SK-N-SH (cell line): ENCODE measurements around the gene TIGD3. TPM values are rescaled to one million over a fixed set of nuclear protein-coding genes. Genes with fewer than 3 reads are reported as not detected.

Source experiments
- CTCF ChIA-PET: fragments of 300-600, 350-600 bp; formaldehyde crosslinking; extraction: SDS; loops from one replicate; lab custom pipeline; 2021; lab: Yijun Ruan, JAX
- POLR2A ChIA-PET: fragments of 350-600 bp; sonication (Branson Sonifier 250); formaldehyde crosslinking; extraction: SDS; loops from one replicate; lab custom pipeline; 2020; ENCODE audit warnings: antibody characterized with exemption, inconsistent platforms; lab: Yijun Ruan, JAX
- DNase-seq: peaks from one replicate; pipeline ENCODE4 v3.0.0; 2012
- H2AFZ ChIP-seq: fragments of 200-600 bp; sonication (generic); 2 replicates; pipeline ENCODE4 v1.8.1; 2016; ENCODE audit warnings: antibody characterized with exemption, mild to moderate bottlenecking, low read depth
- H3F3A ChIP-seq: fragments of 200-600 bp; sonication (generic); replicated peaks from 2 replicates; pipeline ENCODE3; 2016; ENCODE audit warnings: antibody characterized with exemption, mild to moderate bottlenecking; ENCODE audit not compliant: insufficient read depth
- H3K27ac ChIP-seq, 2 experiments: fragments of 200-500 bp in 1 of 2; fragments of 200-600 bp in 1 of 2; sonication (Bioruptor generic) in 1 of 2; sonication (generic), shearing (Covaris generic) in 1 of 2; 2 replicates each; pipeline versions ENCODE4 v1.5.1 to v1.6.1; 2014 to 2016; ENCODE audit warnings: low read depth in 2 of 2, inconsistent platforms in 1 of 2, low read length in 1 of 2, mild to moderate bottlenecking in 1 of 2, mixed read lengths in 1 of 2
- H3K27me3 ChIP-seq: fragments of 200-600 bp; sonication (generic), shearing (Covaris generic); 2 replicates; pipeline ENCODE4 v1.6.1; 2016; ENCODE audit warnings: mixed run types; ENCODE audit not compliant: insufficient read depth
- H3K36me3 ChIP-seq, 2 experiments: fragments of 200-500 bp in 1 of 2; fragments of 200-600 bp in 1 of 2; sonication (Bioruptor generic) in 1 of 2; sonication (generic) in 1 of 2; replicated peaks in 1 of 2; 2 replicates each; pipeline versions ENCODE3 to v1.5.1; 2014 to 2016; ENCODE audit warnings: low read length in 1 of 2, mild to moderate bottlenecking in 1 of 2; ENCODE audit not compliant: insufficient read depth in 2 of 2, control insufficient read depth in 1 of 2
- H3K4me1 ChIP-seq, 2 experiments: fragments of 200-500 bp in 1 of 2; fragments of 200-600 bp in 1 of 2; sonication (Bioruptor generic) in 1 of 2; sonication (generic), shearing (Covaris generic) in 1 of 2; 2 replicates each; pipeline versions ENCODE4 v1.5.1 to v1.6.1; 2014 to 2016; ENCODE audit warnings: low read depth in 1 of 2, low read length in 1 of 2, mixed run types in 1 of 2; ENCODE audit not compliant: insufficient read depth in 2 of 2, control insufficient read depth in 1 of 2
- H3K4me2 ChIP-seq: fragments of 200-600 bp; sonication (generic), shearing (Covaris generic); 2 replicates; pipeline ENCODE4 v1.6.1; 2017; ENCODE audit warnings: mixed run types
- H3K4me3 ChIP-seq, 2 experiments: fragments of 200-500 bp in 1 of 2; fragments of 200-600 bp in 1 of 2; sonication (Bioruptor generic) in 1 of 2; sonication (generic), shearing (Covaris generic) in 1 of 2; 2 replicates each; pipeline versions ENCODE4 v1.5.1 to v1.8.1; 2014 to 2016; ENCODE audit warnings: low read depth in 2 of 2, inconsistent platforms in 1 of 2, low read length in 1 of 2, mild to moderate bottlenecking in 1 of 2, mixed read lengths in 1 of 2, moderate library complexity in 1 of 2
- H3K79me2 ChIP-seq: fragments of 200-600 bp; sonication (generic); 2 replicates; pipeline ENCODE4 v1.8.1; 2017; ENCODE audit warnings: mild to moderate bottlenecking; ENCODE audit not compliant: insufficient read depth
- H3K9ac ChIP-seq: fragments of 200-600 bp; sonication (generic); 2 replicates; pipeline ENCODE4 v1.6.1; 2017; ENCODE audit warnings: mixed run types
- H3K9me2 ChIP-seq: fragments of 200-600 bp; sonication (generic); 2 replicates; pipeline ENCODE4 v1.6.1; 2017; ENCODE audit warnings: mixed run types
- H3K9me3 ChIP-seq: fragments of 200-600 bp; sonication (generic); 2 replicates; pipeline ENCODE4 v1.6.1; 2017; ENCODE audit warnings: mixed run types, mild to moderate bottlenecking, moderate library complexity
- H4K20me1 ChIP-seq: fragments of 200-600 bp; sonication (generic); 2 replicates; pipeline ENCODE4 v1.6.1; 2017; ENCODE audit warnings: mild to moderate bottlenecking, mixed run types; ENCODE audit not compliant: insufficient read depth
- EP300 ChIP-seq, 2 experiments: IDR thresholded peaks; 2 replicates each; pipeline versions ENCODE4 v1.4.0 to v1.6.1; 2012; ENCODE audit warnings: borderline replicate concordance in 1 of 2, low read depth in 1 of 2, low read length in 1 of 2
- FOSL2 ChIP-seq: IDR thresholded peaks from 2 replicates; pipeline ENCODE4 v1.4.0; 2012; ENCODE audit warnings: low read depth, mild to moderate bottlenecking, moderate library complexity, borderline replicate concordance
- JUND ChIP-seq: IDR thresholded peaks from 2 replicates; pipeline ENCODE4 v1.4.0; 2012
- MXI1 ChIP-seq: IDR thresholded peaks from 2 replicates; pipeline ENCODE4 v1.6.1; 2012; ENCODE audit warnings: mild to moderate bottlenecking, low read depth, low read length, improper control_type of control experiment
- RXRA ChIP-seq: IDR thresholded peaks from 2 replicates; pipeline ENCODE4 v1.4.0; 2012; ENCODE audit warnings: low read depth, mild to moderate bottlenecking, borderline replicate concordance
- TCF12 ChIP-seq: IDR thresholded peaks from 2 replicates; pipeline ENCODE4 v1.4.0; 2012
- WGBS: methylation state at CpG from one replicate; pipeline ENCODE4 v1.1.6; 2017; ENCODE audit warnings: low lambda C conversion rate; 5-methylcytosine and 5-hydroxymethylcytosine counted together
- polyA plus RNA-seq, 3 experiments: library from polyadenylated mRNA; depleted of rRNA; stranded (reverse); fragments of >200 nt; gene quantifications; 2 replicates each; pipeline ENCODE4 v1.2.3, GENCODE V29; 2012
- TF ChIP-seq, protein P1 (sequence below): IDR thresholded peaks from 2 replicates; pipeline ENCODE4 v1.4.0; 2012; ENCODE audit warnings: low read depth, borderline replicate concordance
- TF ChIP-seq, protein P2 (sequence below): fragments of 200-600 bp; sonication (generic); IDR thresholded peaks from 2 replicates; pipeline ENCODE4 v1.6.1; 2017; ENCODE audit warnings: antibody characterized with exemption, mild to moderate bottlenecking, moderate library complexity

TIGD3 gene
- polyA plus RNA-seq, 1 of the 3 experiments (the other 2 are of a cell fraction), result 0.41 TPM

DNA sequence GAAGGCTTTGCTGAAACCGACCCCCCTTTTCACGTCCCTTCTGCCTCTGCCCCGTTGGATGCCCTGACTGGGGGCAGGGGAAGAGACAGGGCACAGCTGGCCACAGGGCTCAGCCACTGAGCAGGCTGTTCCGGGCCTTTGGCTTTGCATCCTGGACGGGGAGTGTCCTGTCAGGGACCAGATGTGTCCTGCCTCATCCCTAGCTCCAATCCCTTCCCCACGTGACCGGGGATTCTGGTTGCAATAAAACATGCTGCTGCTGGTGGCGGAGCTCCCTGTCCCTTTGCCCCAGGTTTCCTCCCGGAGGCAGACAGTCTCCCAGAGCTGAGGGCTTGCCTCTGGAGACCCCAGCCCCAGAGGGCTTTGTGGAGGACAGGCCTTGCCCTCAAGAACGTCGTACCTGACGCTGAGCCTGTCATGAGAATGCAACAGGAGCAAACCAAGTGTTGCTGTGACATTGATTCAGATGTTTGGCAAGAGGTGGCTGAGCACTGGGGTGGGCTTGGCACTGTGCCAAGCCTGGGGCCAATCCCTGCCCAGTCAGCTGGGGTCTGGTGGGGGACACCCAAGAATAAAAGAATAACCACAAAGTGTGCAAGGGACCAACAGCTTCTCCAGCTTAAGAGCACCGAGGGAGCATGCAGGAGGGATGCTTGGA lies 32.6 kb upstream of the TIGD3 start (continued):
- TF ChIP-seq, protein P1, sequence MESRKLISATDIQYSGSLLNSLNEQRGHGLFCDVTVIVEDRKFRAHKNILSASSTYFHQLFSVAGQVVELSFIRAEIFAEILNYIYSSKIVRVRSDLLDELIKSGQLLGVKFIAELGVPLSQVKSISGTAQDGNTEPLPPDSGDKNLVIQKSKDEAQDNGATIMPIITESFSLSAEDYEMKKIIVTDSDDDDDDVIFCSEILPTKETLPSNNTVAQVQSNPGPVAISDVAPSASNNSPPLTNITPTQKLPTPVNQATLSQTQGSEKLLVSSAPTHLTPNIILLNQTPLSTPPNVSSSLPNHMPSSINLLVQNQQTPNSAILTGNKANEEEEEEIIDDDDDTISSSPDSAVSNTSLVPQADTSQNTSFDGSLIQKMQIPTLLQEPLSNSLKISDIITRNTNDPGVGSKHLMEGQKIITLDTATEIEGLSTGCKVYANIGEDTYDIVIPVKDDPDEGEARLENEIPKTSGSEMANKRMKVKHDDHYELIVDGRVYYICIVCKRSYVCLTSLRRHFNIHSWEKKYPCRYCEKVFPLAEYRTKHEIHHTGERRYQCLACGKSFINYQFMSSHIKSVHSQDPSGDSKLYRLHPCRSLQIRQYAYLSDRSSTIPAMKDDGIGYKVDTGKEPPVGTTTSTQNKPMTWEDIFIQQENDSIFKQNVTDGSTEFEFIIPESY, result no peak

DNA sequence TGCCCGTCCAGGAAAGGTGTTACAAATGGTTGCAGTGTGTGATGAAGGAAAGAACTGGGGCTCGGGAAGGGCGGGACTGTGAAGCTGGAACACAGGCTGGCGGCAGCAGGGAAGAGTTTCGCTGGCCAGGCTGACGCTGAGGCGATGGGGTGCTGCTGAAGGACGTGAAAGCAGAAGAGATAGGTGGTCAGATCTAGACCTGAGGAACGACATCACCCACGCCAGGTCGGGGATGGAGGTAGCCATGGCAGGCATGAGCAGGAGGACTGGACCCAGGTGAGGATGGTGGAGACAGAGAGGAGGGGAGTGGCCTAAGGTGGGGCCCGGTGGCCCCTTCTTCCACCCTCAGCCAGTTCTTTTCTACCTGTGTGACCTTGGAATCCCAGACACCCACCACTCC lies 30.7 kb upstream of the TIGD3 start:
- no peak overlapping the region for H2AFZ ChIP-seq
- peaks cover 7% of the 10 kb centered on the region for H3F3A ChIP-seq
- H3K27me3 ChIP-seq, result no peaks in the 10 kb centered on the region
- POLR2A ChIA-PET, result interaction anchor here (0.8 kb wide), 1 partner anchor 13 kb away, joined by 4 read pairs; no protein-coding TSS in a partner anchor
- CTCF ChIA-PET, result interaction anchor here (10.4 to 24.1 kb wide), 2 partner anchors 9 to 42 kb away, joined by 271 to 1118 read pairs; partner anchors contain the start of gene CDC42EP2
- H3K36me3 ChIP-seq, result peaks cover 3 to 18% of the 10 kb centered on the region in 2 experiments
- H3K4me1 ChIP-seq, result peaks cover 0 to 10% of the 10 kb centered on the region in 2 experiments; a peak in 1 of 4 replicates
- H3K9me3 ChIP-seq, result no peaks in the 10 kb centered on the region
- no peak overlapping the region for H3K4me3 ChIP-seq
- WGBS, result 96% methylated on average over 11 of the region's 12 CpGs
- H3K9me2 ChIP-seq, result no peaks in the 10 kb centered on the region
- H3K27ac ChIP-seq, result no peak overlapping the region
- H3K79me2 ChIP-seq, result peaks cover 26% of the 10 kb centered on the region
- H3K4me2 ChIP-seq, result no peak overlapping the region
- H4K20me1 ChIP-seq, result peaks cover 19% of the 10 kb centered on the region; the same call in 1 of the 2 replicates
- TF ChIP-seq RXRA, result no peak
- no peak overlapping the region for H3K9ac ChIP-seq
- no peak for DNase-seq

- Histone ChIP-seq H3K9me3 (no peaks in the 10 kb centered on the region), H2AFZ (no peak overlapping the region), H4K20me1 (peaks cover 4% of the 10 kb centered on the region; the same call in 1 of the 2 replicates), H3F3A (peaks cover 13% of the 10 kb centered on the region), H3K9ac (no peak overlapping the region), H3K36me3 (peaks cover 3 to 18% of the 10 kb centered on the region in 2 experiments), H3K4me1 (peaks cover 3 to 10% of the 10 kb centered on the region in 2 experiments; a peak in 2 of 4 replicates), H3K4me3 (no peak overlapping the region), H3K27ac (no peak overlapping the region), H3K9me2 (no peaks in the 10 kb centered on the region), H3K79me2 (peaks cover 10% of the 10 kb centered on the region; the same call in 1 of the 2 replicates), H3K27me3 (no peaks in the 10 kb centered on the region), H3K4me2 (no peak overlapping the region)
- 87% methylated on average over 4 of the region's 4 CpGs for WGBS
- CTCF ChIA-PET, result interaction anchor here (1.9 to 24.1 kb wide), 3 partner anchors 11 to 43 kb away, joined by 5 to 1118 read pairs (median 271); partner anchors contain the start of gene CDC42EP2
- POLR2A ChIA-PET, result no interaction called here
- no peak for DNase-seq
- TF ChIP-seq JUND (no peak), TCF12 (no peak), MXI1 (no peak), FOSL2 (no peak), EP300 (IDR thresholded peaks at IDR 0.05; ENCODE audit: borderline replicate concordance in 1 of 2, low read depth in 1 of 2, low read length in 1 of 2) (no peak)
- TF ChIP-seq, protein P2, sequence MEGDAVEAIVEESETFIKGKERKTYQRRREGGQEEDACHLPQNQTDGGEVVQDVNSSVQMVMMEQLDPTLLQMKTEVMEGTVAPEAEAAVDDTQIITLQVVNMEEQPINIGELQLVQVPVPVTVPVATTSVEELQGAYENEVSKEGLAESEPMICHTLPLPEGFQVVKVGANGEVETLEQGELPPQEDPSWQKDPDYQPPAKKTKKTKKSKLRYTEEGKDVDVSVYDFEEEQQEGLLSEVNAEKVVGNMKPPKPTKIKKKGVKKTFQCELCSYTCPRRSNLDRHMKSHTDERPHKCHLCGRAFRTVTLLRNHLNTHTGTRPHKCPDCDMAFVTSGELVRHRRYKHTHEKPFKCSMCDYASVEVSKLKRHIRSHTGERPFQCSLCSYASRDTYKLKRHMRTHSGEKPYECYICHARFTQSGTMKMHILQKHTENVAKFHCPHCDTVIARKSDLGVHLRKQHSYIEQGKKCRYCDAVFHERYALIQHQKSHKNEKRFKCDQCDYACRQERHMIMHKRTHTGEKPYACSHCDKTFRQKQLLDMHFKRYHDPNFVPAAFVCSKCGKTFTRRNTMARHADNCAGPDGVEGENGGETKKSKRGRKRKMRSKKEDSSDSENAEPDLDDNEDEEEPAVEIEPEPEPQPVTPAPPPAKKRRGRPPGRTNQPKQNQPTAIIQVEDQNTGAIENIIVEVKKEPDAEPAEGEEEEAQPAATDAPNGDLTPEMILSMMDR, result no peak
Observed at GRCh38 chr11:65325435-65325834, 29.1 kb upstream of the TIGD3 start.
